Measurements from ENCODE around the gene CIROP. TPM values are rescaled to one million over a fixed set of nuclear protein-coding genes. Genes with fewer than 3 reads are reported as not detected.

The CIROP gene
- total and polyA plus RNA-seq, 9 of the 15 experiments (the other 6 are each of a cell fraction or from before 2014, with no cell fraction given) = not detected

DNA sequence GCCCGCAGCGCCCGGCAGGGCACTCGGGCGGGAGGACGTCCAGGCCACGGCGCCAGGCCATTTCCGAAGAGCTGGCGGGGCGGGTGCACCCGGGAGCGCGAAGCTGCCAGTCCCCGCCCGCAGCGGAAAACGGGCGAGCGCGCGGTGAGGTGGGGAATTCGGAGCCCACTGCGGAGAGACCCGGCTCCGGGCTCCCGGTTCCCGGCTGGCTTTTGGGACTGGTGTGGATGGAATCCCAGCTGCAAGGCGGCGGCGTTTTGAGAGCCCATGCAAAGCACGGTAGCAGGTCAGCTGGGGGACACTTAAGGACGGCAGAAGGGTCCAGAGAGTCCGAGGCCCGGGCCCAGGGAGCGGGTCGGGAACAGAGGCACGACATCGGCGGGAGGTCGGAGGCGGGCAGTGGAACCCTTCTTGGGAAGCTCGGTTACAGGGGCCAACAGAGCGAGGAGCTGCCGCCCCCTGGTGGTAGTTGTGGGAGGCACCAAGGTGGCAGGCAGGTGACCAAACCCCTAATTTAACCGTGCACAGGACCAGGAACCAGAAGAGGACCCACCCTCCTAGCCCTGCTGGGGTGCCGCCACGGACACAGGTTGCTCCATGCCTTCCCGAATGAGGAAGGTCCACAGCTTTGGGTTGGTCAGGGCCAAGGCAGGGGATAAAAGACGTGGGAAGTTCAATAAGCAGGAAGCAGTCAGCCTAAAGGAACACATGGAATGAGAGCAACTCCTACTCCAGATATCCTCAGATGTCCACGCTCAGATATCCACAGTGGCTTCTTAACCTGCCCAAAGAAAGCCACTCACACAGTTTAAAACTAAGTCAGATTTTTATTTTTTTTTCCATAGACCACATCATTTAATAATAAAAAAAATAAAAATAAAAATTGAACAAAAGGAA lies 46.8 kb downstream of the CIROP start (continued):
- TF ChIP-seq, protein P1, sequence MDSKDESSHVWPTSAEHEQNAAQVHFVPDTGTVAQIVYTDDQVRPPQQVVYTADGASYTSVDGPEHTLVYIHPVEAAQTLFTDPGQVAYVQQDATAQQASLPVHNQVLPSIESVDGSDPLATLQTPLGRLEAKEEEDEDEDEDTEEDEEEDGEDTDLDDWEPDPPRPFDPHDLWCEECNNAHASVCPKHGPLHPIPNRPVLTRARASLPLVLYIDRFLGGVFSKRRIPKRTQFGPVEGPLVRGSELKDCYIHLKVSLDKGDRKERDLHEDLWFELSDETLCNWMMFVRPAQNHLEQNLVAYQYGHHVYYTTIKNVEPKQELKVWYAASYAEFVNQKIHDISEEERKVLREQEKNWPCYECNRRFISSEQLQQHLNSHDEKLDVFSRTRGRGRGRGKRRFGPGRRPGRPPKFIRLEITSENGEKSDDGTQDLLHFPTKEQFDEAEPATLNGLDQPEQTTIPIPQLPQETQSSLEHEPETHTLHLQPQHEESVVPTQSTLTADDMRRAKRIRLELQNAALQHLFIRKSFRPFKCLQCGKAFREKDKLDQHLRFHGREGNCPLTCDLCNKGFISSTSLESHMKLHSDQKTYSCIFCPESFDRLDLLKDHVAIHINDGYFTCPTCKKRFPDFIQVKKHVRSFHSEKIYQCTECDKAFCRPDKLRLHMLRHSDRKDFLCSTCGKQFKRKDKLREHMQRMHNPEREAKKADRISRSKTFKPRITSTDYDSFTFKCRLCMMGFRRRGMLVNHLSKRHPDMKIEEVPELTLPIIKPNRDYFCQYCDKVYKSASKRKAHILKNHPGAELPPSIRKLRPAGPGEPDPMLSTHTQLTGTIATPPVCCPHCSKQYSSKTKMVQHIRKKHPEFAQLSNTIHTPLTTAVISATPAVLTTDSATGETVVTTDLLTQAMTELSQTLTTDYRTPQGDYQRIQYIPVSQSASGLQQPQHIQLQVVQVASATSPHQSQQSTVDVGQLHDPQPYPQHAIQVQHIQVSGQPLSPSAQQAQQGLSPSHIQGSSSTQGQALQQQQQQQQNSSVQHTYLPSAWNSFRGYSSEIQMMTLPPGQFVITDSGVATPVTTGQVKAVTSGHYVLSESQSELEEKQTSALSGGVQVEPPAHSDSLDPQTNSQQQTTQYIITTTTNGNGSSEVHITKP (IDR thresholded peaks at IDR 0.05; ENCODE audit: partially characterized antibody) = peak; percentile 37
- TF ChIP-seq ZNF444 (CRISPR knock-in tag; IDR thresholded peaks at IDR 0.05) (no peak), TCF7L2 (IDR thresholded peaks at IDR 0.05; ENCODE audit: low read depth, low read length) (no peak), GABPB1 (CRISPR knock-in tag; IDR thresholded peaks at IDR 0.05) (peak; percentile 72; the same call in 1 of the 2 replicates), ZFP30 (CRISPR knock-in tag; IDR thresholded peaks at IDR 0.05; ENCODE audit: borderline replicate concordance) (peak; percentile 26; the same call in 1 of the 2 replicates), PHF20 (IDR thresholded peaks at IDR 0.05; ENCODE audit: partially characterized antibody) (no peak), DACH1 (IDR thresholded peaks at IDR 0.05; ENCODE audit: partially characterized antibody) (no peak), RNF2 (IDR thresholded peaks at IDR 0.05) (no peak), ZBED1 (IDR thresholded peaks at IDR 0.05) (no peak), LEF1 (IDR thresholded peaks at IDR 0.05) (no peak), U2AF1 (optimal IDR thresholded peaks at IDR 0.05; ENCODE audit: low read depth, low read length) (no peak), SRF (CRISPR knock-in tag; IDR thresholded peaks at IDR 0.05) (0 out of 4 replicates have a peak, but pooled peaks of 1 of the 2 experiments have one; percentile 31), KLF10 (CRISPR knock-in tag; IDR thresholded peaks at IDR 0.05) (no peak), NFIC (IDR thresholded peaks at IDR 0.05) (peak; percentile 24; the same call in 1 of the 2 replicates), FOXJ2 (tag; IDR thresholded peaks at IDR 0.05) (no peak), RBBP5 (IDR thresholded peaks at IDR 0.05; ENCODE audit: borderline replicate concordance, insufficient read depth, low read length, poor library complexity, severe bottlenecking) (peak; percentile 73)
- TF ChIP-seq, protein P2, sequence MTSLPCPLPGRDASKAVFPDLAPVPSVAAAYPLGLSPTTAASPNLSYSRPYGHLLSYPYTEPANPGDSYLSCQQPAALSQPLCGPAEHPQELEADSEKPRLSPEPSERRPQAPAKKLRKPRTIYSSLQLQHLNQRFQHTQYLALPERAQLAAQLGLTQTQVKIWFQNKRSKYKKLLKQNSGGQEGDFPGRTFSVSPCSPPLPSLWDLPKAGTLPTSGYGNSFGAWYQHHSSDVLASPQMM (CRISPR knock-in tag; IDR thresholded peaks at IDR 0.05) = no peak
- TF ChIP-seq, protein P3, sequence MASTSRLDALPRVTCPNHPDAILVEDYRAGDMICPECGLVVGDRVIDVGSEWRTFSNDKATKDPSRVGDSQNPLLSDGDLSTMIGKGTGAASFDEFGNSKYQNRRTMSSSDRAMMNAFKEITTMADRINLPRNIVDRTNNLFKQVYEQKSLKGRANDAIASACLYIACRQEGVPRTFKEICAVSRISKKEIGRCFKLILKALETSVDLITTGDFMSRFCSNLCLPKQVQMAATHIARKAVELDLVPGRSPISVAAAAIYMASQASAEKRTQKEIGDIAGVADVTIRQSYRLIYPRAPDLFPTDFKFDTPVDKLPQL (IDR thresholded peaks at IDR 0.05; ENCODE audit: extremely low read depth, insufficient read length) = no peak
- TF ChIP-seq, protein P4, sequence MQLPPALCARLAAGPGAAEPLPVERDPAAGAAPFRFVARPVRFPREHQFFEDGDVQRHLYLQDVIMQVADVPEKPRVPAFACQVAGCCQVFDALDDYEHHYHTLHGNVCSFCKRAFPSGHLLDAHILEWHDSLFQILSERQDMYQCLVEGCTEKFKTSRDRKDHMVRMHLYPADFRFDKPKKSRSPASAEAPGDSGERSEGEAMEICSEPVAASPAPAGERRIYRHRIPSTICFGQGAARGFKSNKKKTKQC (CRISPR knock-in tag; IDR thresholded peaks at IDR 0.05) = peak; percentile 74; the same call in 1 of the 2 replicates
- TF ChIP-seq, protein P5, sequence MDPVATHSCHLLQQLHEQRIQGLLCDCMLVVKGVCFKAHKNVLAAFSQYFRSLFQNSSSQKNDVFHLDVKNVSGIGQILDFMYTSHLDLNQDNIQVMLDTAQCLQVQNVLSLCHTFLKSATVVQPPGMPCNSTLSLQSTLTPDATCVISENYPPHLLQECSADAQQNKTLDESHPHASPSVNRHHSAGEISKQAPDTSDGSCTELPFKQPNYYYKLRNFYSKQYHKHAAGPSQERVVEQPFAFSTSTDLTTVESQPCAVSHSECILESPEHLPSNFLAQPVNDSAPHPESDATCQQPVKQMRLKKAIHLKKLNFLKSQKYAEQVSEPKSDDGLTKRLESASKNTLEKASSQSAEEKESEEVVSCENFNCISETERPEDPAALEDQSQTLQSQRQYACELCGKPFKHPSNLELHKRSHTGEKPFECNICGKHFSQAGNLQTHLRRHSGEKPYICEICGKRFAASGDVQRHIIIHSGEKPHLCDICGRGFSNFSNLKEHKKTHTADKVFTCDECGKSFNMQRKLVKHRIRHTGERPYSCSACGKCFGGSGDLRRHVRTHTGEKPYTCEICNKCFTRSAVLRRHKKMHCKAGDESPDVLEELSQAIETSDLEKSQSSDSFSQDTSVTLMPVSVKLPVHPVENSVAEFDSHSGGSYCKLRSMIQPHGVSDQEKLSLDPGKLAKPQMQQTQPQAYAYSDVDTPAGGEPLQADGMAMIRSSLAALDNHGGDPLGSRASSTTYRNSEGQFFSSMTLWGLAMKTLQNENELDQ (CRISPR knock-in tag; IDR thresholded peaks at IDR 0.05; ENCODE audit: borderline replicate concordance) = no peak

Measured in K562 (cell line).